ENCODE results near the gene FANCM. TPM values are rescaled to one million over a fixed set of nuclear protein-coding genes. Genes with fewer than 3 reads are reported as not detected.

Gene FANCM
- total and polyA plus RNA-seq, 2 experiments from 2014 or later, result 4.1 to 6.7 TPM

DNA sequence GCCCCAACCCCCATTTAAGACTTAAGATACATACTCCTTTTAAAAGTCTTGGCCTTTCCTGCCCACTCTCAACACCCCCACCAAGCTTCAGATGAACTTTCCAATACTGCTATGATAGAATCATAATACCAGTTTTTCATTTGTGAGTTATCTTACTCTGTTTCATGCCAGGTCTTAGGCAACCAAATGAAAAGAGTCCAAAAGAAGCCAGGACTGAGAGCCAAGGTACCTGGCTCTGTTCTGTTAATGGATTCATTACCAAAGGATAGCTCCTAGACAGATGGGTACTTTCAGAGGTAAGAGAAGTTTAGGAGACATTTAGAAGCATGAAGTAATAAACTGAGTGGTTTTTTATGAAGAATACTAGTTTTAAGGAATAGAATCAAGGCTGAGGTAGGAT, 34.2 kb downstream of the FANCM start:
- Histone ChIP-seq H4K20me1 (ENCODE audit: insufficient read depth) (no peaks in the 10 kb centered on the region), H3K36me3 (ENCODE audit: low read depth) (no peaks in the 10 kb centered on the region), H3K4me2 (ENCODE audit: unreplicated experiment) (no peak overlapping the region), H3K9ac (no peak overlapping the region), H3K9me3 (ENCODE audit: low read depth) (no peaks in the 10 kb centered on the region), H2AFZ (no peak overlapping the region), H3K9me2 (ENCODE audit: insufficient read depth) (no peaks in the 10 kb centered on the region), H3K4me3 (no peak overlapping the region), H3K79me2 (ENCODE audit: insufficient read depth) (no peaks in the 10 kb centered on the region), H3K4me1 (ENCODE audit: insufficient read depth) (no peaks in the 10 kb centered on the region), H3K27me3 (replicated peaks; ENCODE audit: insufficient read depth) (no peaks in the 10 kb centered on the region), H3K27ac (no peak overlapping the region), H3F3A (ENCODE audit: insufficient read depth) (no peaks in the 10 kb centered on the region)
- in situ Hi-C loops (cut with MboI), result no loop called here
- TF ChIP-seq EZH2phosphoT487 (IDR thresholded peaks at IDR 0.05; ENCODE audit: insufficient read depth, low read depth), result no peak
- TF ChIP-seq EZH2 (IDR thresholded peaks at IDR 0.05; ENCODE audit: insufficient read depth, poor library complexity, severe bottlenecking), result no peak
- no peak for DNase-seq

GRCh38 chr14:45177076-45177475, 41.3 kb downstream of the FANCM start:
- no peaks in the 10 kb centered on the region for H3K27me3 ChIP-seq (replicated peaks; ENCODE audit: insufficient read depth)
- H3K36me3 ChIP-seq (ENCODE audit: low read depth), result no peaks in the 10 kb centered on the region
- WGBS, 2 experiments (ENCODE audit: low coverage in 1 of 2, low lambda C conversion rate in 2 of 2, missing lambda C conversion rate in 2 of 2), result 37 to 47% methylated on average over 5 of the region's 5 CpGs
- H3K4me2 ChIP-seq (ENCODE audit: unreplicated experiment), result no peak overlapping the region
- no peaks in the 10 kb centered on the region for H3K9me2 ChIP-seq (ENCODE audit: insufficient read depth)
- H4K20me1 ChIP-seq (ENCODE audit: insufficient read depth), result no peaks in the 10 kb centered on the region
- peaks cover 18% of the 10 kb centered on the region for H3F3A ChIP-seq (ENCODE audit: insufficient read depth)
- H3K9me3 ChIP-seq (ENCODE audit: low read depth), result no peaks in the 10 kb centered on the region
- no peak overlapping the region for H3K4me3 ChIP-seq
- H3K27ac ChIP-seq, result peak overlapping the region; percentile 59
- H3K79me2 ChIP-seq (ENCODE audit: insufficient read depth), result no peaks in the 10 kb centered on the region
- H3K9ac ChIP-seq, result no peak overlapping the region
- peaks cover 31% of the 10 kb centered on the region for H3K4me1 ChIP-seq (ENCODE audit: insufficient read depth)
- TF ChIP-seq EZH2 (IDR thresholded peaks at IDR 0.05; ENCODE audit: insufficient read depth, poor library complexity, severe bottlenecking) (no peak), EZH2phosphoT487 (IDR thresholded peaks at IDR 0.05; ENCODE audit: insufficient read depth, low read depth) (no peak)
- peak; percentile 86 for DNase-seq
- no peak overlapping the region; the same call in 1 of the 2 replicates for H2AFZ ChIP-seq
- in situ Hi-C loops (cut with MboI), result no loop called here

DNA sequence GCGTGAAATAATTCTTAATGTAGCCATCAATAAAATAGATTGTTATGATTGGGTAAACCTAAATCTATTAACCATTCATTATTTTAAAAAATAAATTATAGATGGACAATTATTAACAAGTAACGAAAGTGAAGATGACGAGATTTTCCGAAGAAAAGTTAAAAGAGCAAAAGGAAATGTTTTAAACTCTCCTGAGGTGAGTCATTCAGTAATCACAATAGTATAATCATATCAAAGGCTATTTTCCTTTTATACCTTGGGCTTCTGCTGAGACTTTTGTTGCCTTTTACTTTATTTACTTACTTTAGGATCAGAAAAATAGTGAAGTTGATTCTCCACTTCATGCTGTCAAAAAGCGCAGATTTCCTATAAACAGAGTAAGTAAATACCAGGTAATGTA, 45.6 kb downstream of the FANCM start:
- TF ChIP-seq EZH2phosphoT487 (IDR thresholded peaks at IDR 0.05; ENCODE audit: insufficient read depth, low read depth) (no peak), EZH2 (IDR thresholded peaks at IDR 0.05; ENCODE audit: insufficient read depth, poor library complexity, severe bottlenecking) (no peak)

GRCh38 chr14:45181806-45182205, 46.1 kb downstream of the FANCM start:
- Histone ChIP-seq H3K36me3 (ENCODE audit: low read depth) (no peaks in the 10 kb centered on the region), H3K9me3 (ENCODE audit: low read depth) (no peaks in the 10 kb centered on the region), H3K27me3 (replicated peaks; ENCODE audit: insufficient read depth) (no peaks in the 10 kb centered on the region), H4K20me1 (ENCODE audit: insufficient read depth) (no peaks in the 10 kb centered on the region), H3F3A (ENCODE audit: insufficient read depth) (peaks cover 18% of the 10 kb centered on the region), H3K9ac (no peak overlapping the region), H3K27ac (no peak overlapping the region), H3K4me2 (ENCODE audit: unreplicated experiment) (peak overlapping the region; percentile 9), H3K79me2 (ENCODE audit: insufficient read depth) (no peaks in the 10 kb centered on the region), H3K9me2 (ENCODE audit: insufficient read depth) (no peaks in the 10 kb centered on the region), H2AFZ (no peak overlapping the region), H3K4me3 (no peak overlapping the region), H3K4me1 (ENCODE audit: insufficient read depth) (peaks cover 42% of the 10 kb centered on the region)
- WGBS, 2 experiments (ENCODE audit: low coverage in 1 of 2, low lambda C conversion rate in 2 of 2, missing lambda C conversion rate in 2 of 2), result 95 to 96% methylated on average over 3 of the region's 3 CpGs
- TF ChIP-seq EZH2 (IDR thresholded peaks at IDR 0.05; ENCODE audit: insufficient read depth, poor library complexity, severe bottlenecking) (no peak), EZH2phosphoT487 (IDR thresholded peaks at IDR 0.05; ENCODE audit: insufficient read depth, low read depth) (no peak)
- in situ Hi-C loops (cut with MboI), result no loop called here
- DNase-seq, result no peak

More for the DNA sequence above, 45.6 kb downstream of the FANCM start:
- Histone ChIP-seq H3K9me2 (ENCODE audit: insufficient read depth) (no peaks in the 10 kb centered on the region), H4K20me1 (ENCODE audit: insufficient read depth) (no peaks in the 10 kb centered on the region), H3K79me2 (ENCODE audit: insufficient read depth) (no peaks in the 10 kb centered on the region), H3K27me3 (replicated peaks; ENCODE audit: insufficient read depth) (no peaks in the 10 kb centered on the region), H3K4me2 (ENCODE audit: unreplicated experiment) (peak overlapping the region; percentile 9), H3K27ac (no peak overlapping the region), H3F3A (ENCODE audit: insufficient read depth) (peaks cover 18% of the 10 kb centered on the region), H3K4me1 (ENCODE audit: insufficient read depth) (peaks cover 46% of the 10 kb centered on the region), H2AFZ (no peak overlapping the region), H3K9ac (no peak overlapping the region), H3K36me3 (ENCODE audit: low read depth) (no peaks in the 10 kb centered on the region), H3K4me3 (no peak overlapping the region), H3K9me3 (ENCODE audit: low read depth) (no peaks in the 10 kb centered on the region)
- DNase-seq, result no peak
- WGBS, 2 experiments (ENCODE audit: low coverage in 1 of 2, low lambda C conversion rate in 2 of 2, missing lambda C conversion rate in 2 of 2), result 94 to 97% methylated on average over 5 of the region's 5 CpGs
- in situ Hi-C loops (cut with MboI), result no loop called here
